ENCODE results near the gene SAMD7.

SAMD7 gene

GRCh38 chr3:169907944-169908343 lies 3.4 kb upstream of the SAMD7 start:
- DNase-seq (ENCODE audit: low read depth in 4 of 4, low spot score in 1 of 4), result no peak

- DNase-seq (ENCODE audit: low read depth in 4 of 4, low spot score in 1 of 4), result no peak
Observed at GRCh38 chr3:169913323-169913722, 2.0 kb downstream of the SAMD7 start.

- DNase-seq (ENCODE audit: low read depth in 4 of 4, low spot score in 1 of 4), result no peak
Observed at GRCh38 chr3:169914321-169914720, 2.9 kb downstream of the SAMD7 start.

GRCh38 chr3:169923189-169923588 lies 11.8 kb downstream of the SAMD7 start:
- DNase-seq (ENCODE audit: low read depth in 4 of 4, low spot score in 1 of 4), result no peak

- no peak for DNase-seq (ENCODE audit: low read depth in 4 of 4, low spot score in 1 of 4)
Observed at GRCh38 chr3:169923831-169924230, 12.5 kb downstream of the SAMD7 start.

GRCh38 chr3:169929830-169930519 lies 18.6 kb downstream of the SAMD7 start:
- DNase-seq (ENCODE audit: low read depth in 4 of 4, low spot score in 1 of 4), result no peak

- DNase-seq (ENCODE audit: low read depth in 4 of 4, low spot score in 1 of 4), result no peak
Observed at GRCh38 chr3:169930843-169931242, 19.5 kb downstream of the SAMD7 start.

- DNase-seq (ENCODE audit: low read depth in 4 of 4, low spot score in 1 of 4), result no peak
Observed at GRCh38 chr3:169931747-169932520, 20.6 kb downstream of the SAMD7 start.

GRCh38 chr3:169939320-169939719 lies 27.9 kb downstream of the SAMD7 start:
- no peak for DNase-seq (ENCODE audit: low read depth in 4 of 4, low spot score in 1 of 4)

GRCh38 chr3:169939751-169940150 lies 28.4 kb downstream of the SAMD7 start:
- no peak for DNase-seq (ENCODE audit: low read depth in 4 of 4, low spot score in 1 of 4)

GRCh38 chr3:169940470-169941181 lies 29.3 kb downstream of the SAMD7 start:
- DNase-seq (ENCODE audit: low read depth in 4 of 4, low spot score in 1 of 4), result no peak

- DNase-seq (ENCODE audit: low read depth in 4 of 4, low spot score in 1 of 4), result peak in 3 of 4 experiments; percentile 10 to 21 (median 11)
Observed at GRCh38 chr3:169945313-169945712, 33.9 kb downstream of the SAMD7 start.

GRCh38 chr3:169946336-169946735 lies 35.0 kb downstream of the SAMD7 start:
- DNase-seq (ENCODE audit: low read depth in 4 of 4, low spot score in 1 of 4), result no peak

- no peak for DNase-seq (ENCODE audit: low read depth in 4 of 4, low spot score in 1 of 4)
Observed at GRCh38 chr3:169948559-169949448, 37.4 kb downstream of the SAMD7 start.

GRCh38 chr3:169952045-169952444 lies 40.7 kb downstream of the SAMD7 start:
- no peak for DNase-seq (ENCODE audit: low read depth in 4 of 4, low spot score in 1 of 4)

GRCh38 chr3:169953462-169954141 lies 42.2 kb downstream of the SAMD7 start:
- no peak for DNase-seq (ENCODE audit: low read depth in 4 of 4, low spot score in 1 of 4)

GRCh38 chr3:169954142-169954756 lies 42.9 kb downstream of the SAMD7 start:
- DNase-seq (ENCODE audit: low read depth in 4 of 4, low spot score in 1 of 4), result no peak

- no peak for DNase-seq (ENCODE audit: low read depth in 4 of 4, low spot score in 1 of 4)
Observed at GRCh38 chr3:169955406-169955805, 44.0 kb downstream of the SAMD7 start.

- DNase-seq (ENCODE audit: low read depth in 4 of 4, low spot score in 1 of 4), result no peak
Observed at GRCh38 chr3:169964176-169964575, 52.8 kb downstream of the SAMD7 start.
